K562 (cell line): Measurements from ENCODE around the gene GNAQ. TPM values are rescaled to one million over a fixed set of nuclear protein-coding genes. Genes with fewer than 3 reads are reported as not detected.

Experiments
- ATAC-seq: fragments of 200-7000 bp; cut with Tn5 transposase; 3 replicates; pipeline ENCODE4 v1.9.1; 2020; ENCODE audit warnings: moderate library complexity
- BruUV-seq: library from RNA; stranded (reverse); fragments of 400-500 nt; replicated peaks from 2 replicates; lab custom pipeline; 2021; lab: Mats Ljungman, UMichigan
- CTCF ChIA-PET: fragments of 300-600 bp; formaldehyde crosslinking; extraction: SDS; loops from one replicate; lab custom pipeline; 2021; ENCODE audit warnings: low intra/inter-chr PET ratio; lab: Yijun Ruan, JAX
- POLR2A ChIA-PET: fragments of 300-600, 350-650 bp; sonication (Branson Sonifier 250); formaldehyde crosslinking; extraction: SDS; loops from one replicate; lab custom pipeline; 2021; ENCODE audit warnings: antibody characterized with exemption, inconsistent platforms; lab: Yijun Ruan, JAX
- DNase-seq, 4 experiments: peaks; one replicate each; pipeline versions ENCODE4 v3.0.0 to v3.0.0-alpha.2; 2011 to 2018; ENCODE audit warnings: low spot score in 3 of 4, mixed read lengths in 3 of 4; ENCODE audit errors: extremely low read depth in 1 of 4
- FAIRE-seq: peaks from 2 replicates; lab custom pipeline; 2011; peaks lifted over from hg19 to GRCh38; lab: Jason Lieb, UNC
- H2AFZ ChIP-seq: 2 replicates; pipeline ENCODE4 v1.6.0; 2011; ENCODE audit warnings: low read depth, low read length, control low read depth, inconsistent platforms
- H3K27ac ChIP-seq: fragments of 200-600 bp; 3 replicates; pipeline ENCODE4 v1.8.0; 2011; ENCODE audit warnings: low read depth, mild to moderate bottlenecking, control low read depth, inconsistent platforms, low read length, moderate library complexity, mixed read lengths; ENCODE audit errors: extremely low read depth
- H3K27me3 ChIP-seq, 2 experiments: fragments of 300-600 bp in 1 of 2; 2 replicates in 1 of 2; 3 replicates in 1 of 2; pipeline versions ENCODE4 v1.6.0 to v1.8.0; 2011; ENCODE audit warnings: inconsistent platforms in 2 of 2, low read length in 2 of 2, mild to moderate bottlenecking in 1 of 2, mixed read lengths in 1 of 2, moderate library complexity in 1 of 2; ENCODE audit not compliant: control insufficient read depth in 2 of 2, insufficient read depth in 2 of 2
- H3K36me3 ChIP-seq: fragments of 300-600 bp; 3 replicates; pipeline ENCODE4 v1.8.0; 2011; ENCODE audit warnings: mild to moderate bottlenecking, low read length, inconsistent platforms; ENCODE audit not compliant: control insufficient read depth, insufficient read depth
- H3K4me1 ChIP-seq, 2 experiments: fragments of 200-600 bp in 1 of 2; replicated peaks in 1 of 2; 2 replicates in 1 of 2; 3 replicates in 1 of 2; pipeline versions ENCODE4 v1.5.1 to v1.8.0; 2011; ENCODE audit warnings: inconsistent platforms in 2 of 2, low read length in 2 of 2, mild to moderate bottlenecking in 1 of 2, mixed read lengths in 1 of 2, moderate library complexity in 1 of 2; ENCODE audit not compliant: control insufficient read depth in 2 of 2, insufficient read depth in 2 of 2
- H3K4me2 ChIP-seq: 2 replicates; pipeline ENCODE4 v1.6.1; 2011; ENCODE audit warnings: low read length, control low read depth, inconsistent platforms, mixed read lengths; ENCODE audit not compliant: insufficient read depth
- H3K4me3 ChIP-seq: fragments of 200-600 bp; sonication (generic), shearing (Covaris generic); 2 replicates; pipeline ENCODE4 v1.5.1; 2016; ENCODE audit warnings: control low read depth, inconsistent platforms
- H3K79me2 ChIP-seq: fragments of 200-600 bp; 3 replicates; pipeline ENCODE4 v1.8.0; 2011; ENCODE audit warnings: low read length, inconsistent platforms; ENCODE audit not compliant: control insufficient read depth, insufficient read depth
- H3K9ac ChIP-seq, 2 experiments: 2 replicates each; pipeline versions ENCODE4 v1.6.0 to v1.6.1; 2011; ENCODE audit warnings: low read depth in 2 of 2, low read length in 2 of 2, control low read depth in 1 of 2, inconsistent platforms in 1 of 2, mild to moderate bottlenecking in 1 of 2, mixed read lengths in 1 of 2; ENCODE audit not compliant: insufficient read depth in 1 of 2
- H3K9me1 ChIP-seq: one replicate; pipeline ENCODE4 v1.6.0; 2011; ENCODE audit warnings: inconsistent platforms, mild to moderate bottlenecking, low read length, moderate library complexity; ENCODE audit not compliant: control insufficient read depth, insufficient read depth
- H3K9me3 ChIP-seq: replicated peaks from 2 replicates; pipeline ENCODE4 v1.5.1; 2011; ENCODE audit warnings: low read depth, low read length, inconsistent platforms; ENCODE audit not compliant: control insufficient read depth, insufficient read depth
- H4K20me1 ChIP-seq: replicated peaks from 2 replicates; pipeline ENCODE4 v1.6.1; 2011; ENCODE audit warnings: low read length, inconsistent platforms, mixed read lengths; ENCODE audit not compliant: control insufficient read depth, insufficient read depth
- CBX3 ChIP-seq, 2 experiments: IDR thresholded peaks; 1 replicate in 1 of 2; 2 replicates in 1 of 2; pipeline ENCODE4 v1.6.1; 2012; ENCODE audit warnings: inconsistent platforms in 2 of 2, low read length in 2 of 2, borderline replicate concordance in 1 of 2, control low read depth in 1 of 2
- CHD1 ChIP-seq: fragments of 200-600 bp; sonication (generic); IDR thresholded peaks from one replicate; pipeline ENCODE4 v1.6.1; 2012; ENCODE audit warnings: mild to moderate bottlenecking, moderate library complexity, low read length, inconsistent platforms
- CREB1 ChIP-seq, 2 experiments: sonication (generic) in 1 of 2; formaldehyde crosslinking in 1 of 2; IDR thresholded peaks; 2 replicates each; pipeline versions ENCODE4 v1.6.1 to v1.8.0; 2012 to 2022; ENCODE audit warnings: inconsistent platforms in 1 of 2, mild to moderate bottlenecking in 1 of 2, missing genetic modification reagents in 1 of 2, moderate library complexity in 1 of 2
- NBN ChIP-seq: fragments of 450-650 bp; IDR thresholded peaks from 2 replicates; pipeline ENCODE4 v1.6.1; 2016; ENCODE audit warnings: low read depth, mild to moderate bottlenecking
- PTBP1 ChIP-seq: fragments of 200-400 bp; formaldehyde crosslinking; IDR thresholded peaks from 2 replicates; pipeline ENCODE4 v1.6.1; 2017; ENCODE audit warnings: low read depth, low read length
- SAP30 ChIP-seq: fragments of 200-600 bp; sonication (generic); IDR thresholded peaks from 2 replicates; pipeline ENCODE4 v1.6.1; 2012; ENCODE audit warnings: borderline replicate concordance, low read depth, mild to moderate bottlenecking, moderate library complexity, low read length, control low read depth, inconsistent platforms; ENCODE audit not compliant: insufficient read depth, poor library complexity, severe bottlenecking
- SOX6 ChIP-seq: fragments of 450-650 bp; IDR thresholded peaks from 2 replicates; pipeline ENCODE4 v1.6.1; 2014; ENCODE audit warnings: mild to moderate bottlenecking
- ZBED1 ChIP-seq: IDR thresholded peaks from 2 replicates; pipeline ENCODE4 v1.6.1; 2014
- ZBTB43 ChIP-seq: sonication (generic); formaldehyde crosslinking; IDR thresholded peaks from 2 replicates; pipeline ENCODE4 v1.8.0; 2023; ENCODE audit warnings: mild to moderate bottlenecking, missing genetic modification reagents
- ZFP30 ChIP-seq: fragments of 250-450 bp; sonication (Bioruptor Pico); IDR thresholded peaks from 2 replicates; pipeline ENCODE4 v1.8.0; 2022; ENCODE audit warnings: moderate library complexity, mild to moderate bottlenecking, inconsistent platforms, borderline replicate concordance
- ZNF699 ChIP-seq: fragments of 250-450 bp; sonication (Bioruptor Pico); IDR thresholded peaks from 2 replicates; pipeline ENCODE4 v1.8.0; 2021; ENCODE audit warnings: mild to moderate bottlenecking, moderate library complexity; ENCODE audit not compliant: insufficient replicate concordance
- WGBS: fragments of 100-300 bp; shearing (Covaris generic); methylation state at CpG from one replicate; pipeline ENCODE4 v1.1.6; 2016; ENCODE audit warnings: low coverage, mixed read lengths; ENCODE audit not compliant: insufficient coverage; ENCODE audit errors: missing lambda C conversion rate; 5-methylcytosine and 5-hydroxymethylcytosine counted together
- in situ Hi-C: fragments of 300-500 bp; cut with MboI; formaldehyde crosslinking; loops from 4 replicates; pipeline ENCODE4 v1.15.0; 2018; ENCODE audit warnings: inconsistent platforms, mixed read lengths
- intact Hi-C: fragments of 100-400 bp; cut with micrococcal nuclease; formaldehyde crosslinking; loops from 2 replicates; pipeline ENCODE4 v1.14.2; 2022
- polyA plus RNA-seq, 8 experiments: library from polyadenylated mRNA; depleted of rRNA in 4 of 8; stranded (reverse) in 5 of 8; unstranded in 3 of 8; fragments of >200 nt; fragmentation: Nextera tagmentation in 2 of 8; fragmentation: Illumina TruSeq in 1 of 8; extraction: Ambion mirVana in 2 of 8; extraction: Trizol in 1 of 8; gene quantifications; 2 replicates each; pipeline versions ENCODE4 v1.2.1 to v1.2.3, GENCODE V29; 2011 to 2014; ENCODE audit warnings: inconsistent platforms in 1 of 8, missing spikeins in 1 of 8
- total RNA-seq, 7 experiments: library from RNA; depleted of rRNA in 6 of 7; stranded (reverse); fragments of >200 nt in 6 of 7; fragmentation: Illumina TruSeq in 2 of 7; extraction: Trizol in 2 of 7; gene quantifications; 2 replicates each; pipeline versions ENCODE4 v1.2.1 to v1.2.3, GENCODE V29; 2011 to 2021; ENCODE audit warnings: low replicate concordance in 1 of 7
- TF ChIP-seq, protein P1 (sequence below): IDR thresholded peaks from 2 replicates; pipeline ENCODE4 v1.6.1; 2011; ENCODE audit warnings: borderline replicate concordance, low read depth, mild to moderate bottlenecking, moderate library complexity, low read length; ENCODE audit not compliant: insufficient read depth, poor library complexity, severe bottlenecking
- TF ChIP-seq, protein P2 (sequence below): fragments of 250-450 bp; sonication (Bioruptor Pico); IDR thresholded peaks from 2 replicates; pipeline ENCODE4 v1.5.1; 2021; ENCODE audit warnings: mild to moderate bottlenecking

The GNAQ gene
- total and polyA plus RNA-seq, 9 of the 15 experiments (the other 6 are each of a cell fraction or from before 2014, with no cell fraction given) = 4.8 to 27.9 (median 17.5) TPM

GRCh38 chr9:77997611-77998284 is 33.9 kb downstream of the GNAQ start (continued):
- TF ChIP-seq CBX3 (IDR thresholded peaks at IDR 0.05; ENCODE audit: borderline replicate concordance in 1 of 2, low read length in 2 of 2) (no peak), SOX6 (no peak), CREB1 (IDR thresholded peaks at IDR 0.05) (no peak), CREB1 (CRISPR knock-in tag; IDR thresholded peaks at IDR 0.05) (no peak), PTBP1 (no peak), SAP30 (no peak)
- TF ChIP-seq, protein P1, sequence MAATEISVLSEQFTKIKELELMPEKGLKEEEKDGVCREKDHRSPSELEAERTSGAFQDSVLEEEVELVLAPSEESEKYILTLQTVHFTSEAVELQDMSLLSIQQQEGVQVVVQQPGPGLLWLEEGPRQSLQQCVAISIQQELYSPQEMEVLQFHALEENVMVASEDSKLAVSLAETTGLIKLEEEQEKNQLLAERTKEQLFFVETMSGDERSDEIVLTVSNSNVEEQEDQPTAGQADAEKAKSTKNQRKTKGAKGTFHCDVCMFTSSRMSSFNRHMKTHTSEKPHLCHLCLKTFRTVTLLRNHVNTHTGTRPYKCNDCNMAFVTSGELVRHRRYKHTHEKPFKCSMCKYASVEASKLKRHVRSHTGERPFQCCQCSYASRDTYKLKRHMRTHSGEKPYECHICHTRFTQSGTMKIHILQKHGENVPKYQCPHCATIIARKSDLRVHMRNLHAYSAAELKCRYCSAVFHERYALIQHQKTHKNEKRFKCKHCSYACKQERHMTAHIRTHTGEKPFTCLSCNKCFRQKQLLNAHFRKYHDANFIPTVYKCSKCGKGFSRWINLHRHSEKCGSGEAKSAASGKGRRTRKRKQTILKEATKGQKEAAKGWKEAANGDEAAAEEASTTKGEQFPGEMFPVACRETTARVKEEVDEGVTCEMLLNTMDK = no peak

DNA sequence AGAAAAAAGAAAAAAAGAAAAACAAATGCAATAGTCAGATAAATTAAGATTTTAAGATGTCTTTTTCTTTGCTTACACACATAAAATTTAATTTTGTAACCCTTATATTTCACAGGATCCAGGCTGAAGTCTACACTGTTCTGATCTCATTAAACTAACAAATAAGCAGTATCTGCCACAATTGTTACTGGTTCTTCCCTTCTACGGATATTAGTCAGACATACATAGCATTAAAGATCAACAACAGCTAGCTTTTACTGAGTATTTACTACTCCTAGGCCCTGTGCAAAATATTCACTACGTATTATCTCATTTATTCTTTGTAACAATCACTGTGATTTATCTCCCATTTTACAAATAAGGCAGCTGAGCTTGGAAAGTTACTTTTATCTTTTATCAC is 34.9 kb downstream of the GNAQ start:
- in situ Hi-C loops (no loop called here), intact Hi-C loops (no loop called here)
- no peaks in the 10 kb centered on the region for H4K20me1 ChIP-seq
- no peak overlapping the region for H2AFZ ChIP-seq
- no peak overlapping the region for H3K4me2 ChIP-seq
- no peak for DNase-seq
- peaks cover 93% of the 10 kb centered on the region for H3K79me2 ChIP-seq
- no peak for ATAC-seq
- no peak for FAIRE-seq
- no peak overlapping the region for H3K4me3 ChIP-seq
- H3K27me3 ChIP-seq = no peaks in the 10 kb centered on the region
- CTCF ChIA-PET = no interaction called here
- POLR2A ChIA-PET = interaction anchor here (0.6 to 0.7 kb wide), 2 partner anchors 39 to 308 kb away, joined by 3 read pairs; no protein-coding TSS in a partner anchor
- H3K4me1 ChIP-seq = peaks cover 3 to 6% of the 10 kb centered on the region in 2 experiments; a peak in 4 of 5 replicates
- no peak overlapping the region for H3K9ac ChIP-seq
- 77% methylated on average over 2 of the region's 2 CpGs for WGBS
- BruUV-seq = no TSS peak
- H3K9me1 ChIP-seq = no peaks in the 10 kb centered on the region
- no peak overlapping the region for H3K27ac ChIP-seq
- H3K36me3 ChIP-seq = peaks cover 7% of the 10 kb centered on the region; the same call in 1 of the 3 replicates
- no peaks in the 10 kb centered on the region for H3K9me3 ChIP-seq
- TF ChIP-seq ZBED1 = no peak
- TF ChIP-seq CHD1 = no peak
- no peak for TF ChIP-seq NBN
- no peak for TF ChIP-seq ZFP30 (CRISPR knock-in tag)
- TF ChIP-seq, protein P2, sequence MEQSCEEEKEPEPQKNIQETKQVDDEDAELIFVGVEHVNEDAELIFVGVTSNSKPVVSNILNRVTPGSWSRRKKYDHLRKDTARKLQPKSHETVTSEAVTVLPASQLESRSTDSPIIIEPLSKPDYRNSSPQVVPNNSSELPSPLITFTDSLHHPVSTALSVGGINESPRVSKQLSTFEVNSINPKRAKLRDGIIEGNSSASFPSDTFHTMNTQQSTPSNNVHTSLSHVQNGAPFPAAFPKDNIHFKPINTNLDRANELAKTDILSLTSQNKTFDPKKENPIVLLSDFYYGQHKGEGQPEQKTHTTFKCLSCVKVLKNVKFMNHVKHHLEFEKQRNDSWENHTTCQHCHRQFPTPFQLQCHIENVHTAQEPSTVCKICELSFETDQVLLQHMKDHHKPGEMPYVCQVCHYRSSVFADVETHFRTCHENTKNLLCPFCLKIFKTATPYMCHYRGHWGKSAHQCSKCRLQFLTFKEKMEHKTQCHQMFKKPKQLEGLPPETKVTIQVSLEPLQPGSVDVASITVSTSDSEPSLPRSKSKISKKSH (CRISPR knock-in tag) = no peak
- no peak for TF ChIP-seq ZNF699
- TF ChIP-seq ZBTB43 = no peak
